Measurements from ENCODE around the gene EDDM13. TPM values are rescaled to one million over a fixed set of nuclear protein-coding genes. Genes with fewer than 3 reads are reported as not detected.

Gene EDDM13
- total and polyA plus RNA-seq, 2 of the 13 experiments (the other 11 are each of a cell fraction or from before 2014, with no cell fraction given) = not detected

GRCh38 chr19:56269348-56269747, 3.2 kb upstream of the EDDM13 start:
- no TSS peak for BruUV-seq (replicated peaks)
- H3K27ac ChIP-seq (ENCODE audit: extremely low read length, insufficient read depth, low read length) = no peak overlapping the region
- WGBS (ENCODE audit: low lambda C conversion rate) = over 99% methylated on average over 6 of the region's 6 CpGs

GRCh38 chr19:56270676-56271075, 1.9 kb upstream of the EDDM13 start:
- BruUV-seq (replicated peaks) = no TSS peak
- no peaks in the 10 kb centered on the region for H3K79me2 ChIP-seq (ENCODE audit: insufficient read depth, low read length)
- DNase-seq (ENCODE audit: low spot score) (no peak), ATAC-seq (no peak), FAIRE-seq (no peak)
- H4K20me1 ChIP-seq (ENCODE audit: insufficient read depth, low read length) = no peaks in the 10 kb centered on the region
- 95% methylated on average over 3 of the region's 3 CpGs for WGBS (ENCODE audit: low lambda C conversion rate)
- no peak for TF ChIP-seq ZNF883 (CRISPR knock-in tag; IDR thresholded peaks at IDR 0.05; ENCODE audit: not compliant biosample characterization)
- no peak for TF ChIP-seq ZNF350 (CRISPR knock-in tag; IDR thresholded peaks at IDR 0.05; ENCODE audit: borderline replicate concordance, low read depth)
- TF ChIP-seq BCL6 (CRISPR knock-in tag; IDR thresholded peaks at IDR 0.05) = no peak
- TF ChIP-seq HNF4A (CRISPR knock-in tag; IDR thresholded peaks at IDR 0.05) = no peak
- TF ChIP-seq ZNF430 (CRISPR knock-in tag; IDR thresholded peaks at IDR 0.05) = no peak
- TF ChIP-seq ZBTB46 (CRISPR knock-in tag; IDR thresholded peaks at IDR 0.05; ENCODE audit: borderline replicate concordance) = no peak
- no peak overlapping the region for H2AFZ ChIP-seq (ENCODE audit: low read length)
- H3K4me2 ChIP-seq (ENCODE audit: low read depth, low read length) = no peak overlapping the region
- H3K4me3 ChIP-seq (replicated peaks in 1 of 3; ENCODE audit: insufficient read depth in 1 of 3, low read depth in 2 of 3, low read length in 3 of 3) = no peak overlapping the region
- POLR2A ChIA-PET = no interaction called here
- H3K27ac ChIP-seq (ENCODE audit: extremely low read length, insufficient read depth, low read length) = no peak overlapping the region
- no peaks in the 10 kb centered on the region for H3K9me3 ChIP-seq (ENCODE audit: low read length)
- no peaks in the 10 kb centered on the region; a peak in 2 of 5 replicates for H3K36me3 ChIP-seq (replicated peaks in 1 of 2; ENCODE audit: control insufficient read depth in 1 of 2, insufficient read depth in 2 of 2, low read length in 2 of 2)
- H3K27me3 ChIP-seq (ENCODE audit: control insufficient read depth in 1 of 2, insufficient read depth in 2 of 2, low read length in 2 of 2) = no peaks in the 10 kb centered on the region
- in situ Hi-C loops (cut with HindIII; ENCODE audit: extremely low pct_ligation_motif_present, low pct_unique_long_range_greater_than_20kb) = no loop called here
- no peak overlapping the region for H3K9ac ChIP-seq (ENCODE audit: insufficient read depth, low read depth, low read length)
- H3K4me1 ChIP-seq (ENCODE audit: insufficient read depth, low read length) = no peaks in the 10 kb centered on the region
- CTCF ChIA-PET (ENCODE audit: low intra/inter-chr PET ratio, low total read pairs) = no interaction called here
- intact Hi-C loops (cut with micrococcal nuclease; ENCODE audit: unreplicated experiment) = no loop called here

More at GRCh38 chr19:56269348-56269747, 3.2 kb upstream of the EDDM13 start:
- TF ChIP-seq SP140L (CRISPR knock-in tag; IDR thresholded peaks at IDR 0.05; ENCODE audit: borderline replicate concordance) = no peak
- TF ChIP-seq MYPOP (CRISPR knock-in tag; IDR thresholded peaks at IDR 0.05) = no peak
- no peak for TF ChIP-seq NCOA2 (CRISPR knock-in tag; IDR thresholded peaks at IDR 0.05)
- DNase-seq (ENCODE audit: low spot score) (no peak), ATAC-seq (no peak), FAIRE-seq (no peak)
- no peaks in the 10 kb centered on the region for H3K9me3 ChIP-seq (ENCODE audit: low read length)
- intact Hi-C loops (cut with micrococcal nuclease; ENCODE audit: unreplicated experiment) (no loop called here), in situ Hi-C loops (cut with HindIII; ENCODE audit: extremely low pct_ligation_motif_present, low pct_unique_long_range_greater_than_20kb) (no loop called here)
- no peak overlapping the region for H2AFZ ChIP-seq (ENCODE audit: low read length)
- H3K4me1 ChIP-seq (ENCODE audit: insufficient read depth, low read length) = no peaks in the 10 kb centered on the region
- CTCF ChIA-PET (ENCODE audit: low intra/inter-chr PET ratio, low total read pairs) = no interaction called here
- H3K4me2 ChIP-seq (ENCODE audit: low read depth, low read length) = no peak overlapping the region
- no peaks in the 10 kb centered on the region for H4K20me1 ChIP-seq (ENCODE audit: insufficient read depth, low read length)
- H3K79me2 ChIP-seq (ENCODE audit: insufficient read depth, low read length) = no peaks in the 10 kb centered on the region
- H3K4me3 ChIP-seq (replicated peaks in 1 of 3; ENCODE audit: insufficient read depth in 1 of 3, low read depth in 2 of 3, low read length in 3 of 3) = no peak overlapping the region
- H3K27me3 ChIP-seq (ENCODE audit: control insufficient read depth in 1 of 2, insufficient read depth in 2 of 2, low read length in 2 of 2) = no peaks in the 10 kb centered on the region
- POLR2A ChIA-PET = no interaction called here
- H3K9ac ChIP-seq (ENCODE audit: insufficient read depth, low read depth, low read length) = no peak overlapping the region
- no peaks in the 10 kb centered on the region; a peak in 1 of 5 replicates for H3K36me3 ChIP-seq (replicated peaks in 1 of 2; ENCODE audit: control insufficient read depth in 1 of 2, insufficient read depth in 2 of 2, low read length in 2 of 2)
